AG04449 (cell line): ENCODE results near the gene APEX1.

ENCODE experiments used
- CTCF ChIA-PET: fragments of 350-600 bp; formaldehyde crosslinking; extraction: SDS; loops from one replicate; lab custom pipeline; 2021; ENCODE audit warnings: antibody characterized with exemption; lab: Yijun Ruan, JAX
- POLR2A ChIA-PET: fragments of 400-600, 350-600 bp; formaldehyde crosslinking; extraction: SDS; loops from one replicate; lab custom pipeline; 2020; ENCODE audit warnings: antibody characterized with exemption, inconsistent platforms; lab: Yijun Ruan, JAX
- DNase-seq: peaks from one replicate; pipeline ENCODE4 v3.0.0-alpha.2; 2010; ENCODE audit warnings: low read depth, low spot score
- H3K4me3 ChIP-seq: 2 replicates; pipeline ENCODE4 v1.5.1; 2011; ENCODE audit warnings: low read depth, mild to moderate bottlenecking, control low read depth, low read length
- CTCF ChIP-seq: IDR thresholded peaks from one replicate; pipeline ENCODE4 v1.5.1; 2011; ENCODE audit warnings: mild to moderate bottlenecking, moderate library complexity, low read length, control low read depth, inconsistent platforms; ENCODE audit not compliant: insufficient read depth; ENCODE audit errors: missing control alignments

The APEX1 gene

GRCh38 chr14:20469242-20469889 lies 14.3 kb downstream of the APEX1 start, which contains the start of gene PNP:
Gene PNP, plus strand, starts transcription at chr14:20469406. Its CDS starts 119 bp downstream, at chr14:20469525.
- ChIA-PET CTCF (interaction anchor here (0.8 to 1.3 kb wide), 4 partner anchors 52 to 136 kb away, joined by 4 to 6 read pairs (median 4); no protein-coding TSS in a partner anchor), POLR2A (interaction anchor here (0.6 to 2.0 kb wide), 10 partner anchors 8 to 61 kb away, joined by 3 to 19 read pairs (median 4); partner anchors contain the start of genes APEX1, OSGEP, PIP4P1 and TEP1)
- peak within 1 kb of the TSS; percentile 94 for H3K4me3 ChIP-seq
- TF ChIP-seq CTCF = no peak
- no peak for DNase-seq

GRCh38 chr14:20469890-20470602 lies 15.0 kb downstream of the APEX1 start:
- no peak for TF ChIP-seq CTCF
- CTCF ChIA-PET = interaction anchor here (0.8 to 1.3 kb wide), 4 partner anchors 53 to 136 kb away, joined by 4 to 6 read pairs (median 4); no protein-coding TSS in a partner anchor
- POLR2A ChIA-PET = interaction anchor here (0.6 to 2.0 kb wide), 9 partner anchors 8 to 61 kb away, joined by 3 to 19 read pairs (median 5); partner anchors contain the start of genes APEX1, OSGEP, PIP4P1 and TEP1
- no peak for DNase-seq
- peak overlapping the region; percentile 94 for H3K4me3 ChIP-seq

- no peak for TF ChIP-seq CTCF
- DNase-seq = no peak
- ChIA-PET POLR2A (interaction anchor here (1.1 to 1.6 kb wide), 4 partner anchors 9 to 62 kb away, joined by 3 to 14 read pairs (median 8); partner anchors contain the start of gene PIP4P1), CTCF (interaction anchor here (1.3 kb wide), 2 partner anchors 55 to 135 kb away, joined by 4 to 6 read pairs; no protein-coding TSS in a partner anchor)
- peak overlapping the region; percentile 94 for H3K4me3 ChIP-seq
Observed at GRCh38 chr14:20470603-20470901, 15.5 kb downstream of the APEX1 start.

GRCh38 chr14:20472536-20473169 lies 17.6 kb downstream of the APEX1 start:
- TF ChIP-seq CTCF = no peak
- no peak for DNase-seq
- no peak overlapping the region for H3K4me3 ChIP-seq
- POLR2A ChIA-PET = no interaction called here
- CTCF ChIA-PET = interaction anchor here (1.0 to 1.5 kb wide), 3 partner anchors 14 to 143 kb away, joined by 3 to 4 read pairs (median 4); no protein-coding TSS in a partner anchor

GRCh38 chr14:20476776-20477175 lies 21.8 kb downstream of the APEX1 start:
- no peak overlapping the region for H3K4me3 ChIP-seq
- CTCF ChIA-PET = interaction anchor here (1.5 kb wide), 1 partner anchor 15 kb away, joined by 3 read pairs; the partner anchor contains the start of gene PIP4P1
- no peak for TF ChIP-seq CTCF
- POLR2A ChIA-PET = interaction anchor here (1.6 kb wide), 1 partner anchor 15 kb away, joined by 4 read pairs; the partner anchor contains the start of gene PIP4P1
- no peak for DNase-seq
